ENCODE results near the gene TINAGL1.

TINAGL1 gene

GRCh38 chr1:31632649-31633048 is 56.3 kb downstream of the TINAGL1 start:
- DNase-seq = no peak

- DNase-seq = no peak
These were observed 56.8 kb downstream of the TINAGL1 start for GRCh38 chr1:31633117-31633516.

Measured in cerebellar nuclear complex (tissue), 1 donor.